HG03521 (cell line): ENCODE measurements around the gene CDCA4.

Source experiments
- ATAC-seq: cut with Tn5 transposase; IDR thresholded peaks from one replicate; pipeline ENCODE4 v1.9.1; 2021; ENCODE audit warnings: mild to moderate bottlenecking, moderate library complexity; ENCODE audit not compliant: unreplicated experiment

CDCA4 gene

GRCh38 chr14:105018414-105018813 lies 2.5 kb downstream of the CDCA4 start:
- ATAC-seq = no peak

DNA sequence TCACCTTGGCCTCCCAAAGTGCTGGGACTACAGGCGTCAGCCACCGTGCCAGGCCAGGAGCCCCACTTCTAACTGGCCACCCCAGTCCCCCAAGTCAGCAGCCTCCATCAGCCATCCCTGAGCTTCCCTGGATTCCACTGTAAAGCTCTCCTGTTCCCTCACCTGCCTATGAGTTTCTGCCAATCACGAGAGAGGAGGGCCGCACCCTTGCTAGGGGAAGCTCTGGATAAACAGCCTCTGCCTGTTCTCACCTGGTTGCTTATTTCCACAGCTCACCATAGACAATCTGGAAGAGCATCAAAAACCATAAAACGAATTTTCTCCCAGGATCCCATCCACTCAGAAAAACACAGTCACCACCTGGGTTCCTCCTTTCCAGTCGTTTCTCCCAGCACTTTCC lies 5.0 kb downstream of the CDCA4 start:
- no peak for ATAC-seq

DNA sequence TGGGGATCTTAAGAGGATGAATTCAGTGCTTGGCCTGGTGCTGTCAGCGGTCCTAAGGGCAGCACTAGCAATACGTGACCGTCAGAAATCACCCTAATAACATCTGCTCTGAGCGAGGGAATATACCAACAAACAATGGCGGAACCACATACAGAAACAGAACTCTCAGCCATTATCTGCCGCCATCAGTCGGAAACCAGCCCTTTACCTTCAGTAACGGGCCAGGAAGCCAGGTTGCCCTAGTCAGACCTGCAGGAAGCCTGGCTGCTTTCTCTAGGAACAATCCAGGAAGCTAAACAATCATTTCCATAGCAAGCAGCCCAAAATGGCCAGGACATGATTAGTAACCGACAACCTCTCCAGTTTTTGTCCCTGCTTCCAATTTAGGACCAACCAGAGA lies 5.6 kb downstream of the CDCA4 start:
- no peak for ATAC-seq

GRCh38 chr14:105014631-105015030 lies 6.3 kb downstream of the CDCA4 start:
- ATAC-seq = no peak

- ATAC-seq = no peak
Measured at GRCh38 chr14:105014032-105014431, 6.9 kb downstream of the CDCA4 start.

DNA sequence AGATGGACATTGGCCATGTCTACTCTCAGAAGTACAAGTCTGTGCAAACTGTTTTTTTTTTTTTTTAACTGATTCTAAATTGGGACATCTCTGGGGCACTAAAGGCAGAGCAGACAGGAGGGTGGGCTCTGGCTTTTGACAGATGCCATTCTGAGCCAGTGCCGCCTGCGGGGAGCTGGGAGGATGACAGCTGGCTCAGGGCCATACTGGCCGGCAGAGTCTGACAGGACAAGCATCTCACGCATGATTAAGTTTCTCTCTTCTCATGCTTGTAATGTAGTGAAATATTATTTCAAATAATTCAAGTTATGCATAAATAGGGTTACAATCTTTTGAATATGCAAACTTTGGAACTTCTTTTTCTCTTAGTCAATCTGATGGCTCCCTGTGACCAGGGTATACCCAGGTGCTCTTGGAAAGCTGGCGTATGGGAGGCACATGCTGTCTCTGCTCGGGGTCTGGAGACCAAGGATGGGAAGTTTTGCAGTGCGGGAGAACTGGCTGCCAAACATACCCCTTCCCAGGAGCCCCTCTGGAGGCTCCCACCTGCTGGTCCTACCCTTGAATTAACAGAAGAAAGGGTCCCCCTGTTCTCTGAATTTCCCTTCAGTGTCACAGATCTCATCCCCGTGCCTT lies 7.6 kb downstream of the CDCA4 start:
- no peak for ATAC-seq

GRCh38 chr14:105012171-105012985 lies 8.5 kb downstream of the CDCA4 start:
- ATAC-seq = no peak

GRCh38 chr14:105011312-105011990 lies 9.4 kb downstream of the CDCA4 start:
- ATAC-seq = no peak

- ATAC-seq = no peak
Measured at GRCh38 chr14:105010891-105011291, 10.0 kb downstream of the CDCA4 start.

DNA sequence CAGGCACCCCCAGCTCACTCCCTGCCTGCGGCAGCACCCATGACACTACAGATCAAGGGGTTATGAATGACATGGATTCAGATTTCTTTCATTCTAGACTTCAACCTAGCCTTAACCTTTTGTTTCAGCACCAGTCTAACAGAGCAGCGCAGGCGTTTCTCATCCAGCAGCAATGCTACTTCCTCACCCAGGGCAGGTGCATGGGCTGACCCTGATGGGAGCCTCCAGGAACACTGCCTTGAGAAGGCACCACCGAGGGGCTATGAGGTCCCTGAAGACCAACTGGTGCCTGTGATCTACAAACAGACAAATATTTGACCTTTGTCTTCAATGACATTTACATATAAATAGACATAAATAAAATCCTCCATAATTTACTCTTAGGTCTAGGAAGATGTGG lies 10.8 kb downstream of the CDCA4 start:
- no peak for ATAC-seq

- no peak for ATAC-seq
Measured at GRCh38 chr14:105007593-105008264, 13.2 kb downstream of the CDCA4 start.

DNA sequence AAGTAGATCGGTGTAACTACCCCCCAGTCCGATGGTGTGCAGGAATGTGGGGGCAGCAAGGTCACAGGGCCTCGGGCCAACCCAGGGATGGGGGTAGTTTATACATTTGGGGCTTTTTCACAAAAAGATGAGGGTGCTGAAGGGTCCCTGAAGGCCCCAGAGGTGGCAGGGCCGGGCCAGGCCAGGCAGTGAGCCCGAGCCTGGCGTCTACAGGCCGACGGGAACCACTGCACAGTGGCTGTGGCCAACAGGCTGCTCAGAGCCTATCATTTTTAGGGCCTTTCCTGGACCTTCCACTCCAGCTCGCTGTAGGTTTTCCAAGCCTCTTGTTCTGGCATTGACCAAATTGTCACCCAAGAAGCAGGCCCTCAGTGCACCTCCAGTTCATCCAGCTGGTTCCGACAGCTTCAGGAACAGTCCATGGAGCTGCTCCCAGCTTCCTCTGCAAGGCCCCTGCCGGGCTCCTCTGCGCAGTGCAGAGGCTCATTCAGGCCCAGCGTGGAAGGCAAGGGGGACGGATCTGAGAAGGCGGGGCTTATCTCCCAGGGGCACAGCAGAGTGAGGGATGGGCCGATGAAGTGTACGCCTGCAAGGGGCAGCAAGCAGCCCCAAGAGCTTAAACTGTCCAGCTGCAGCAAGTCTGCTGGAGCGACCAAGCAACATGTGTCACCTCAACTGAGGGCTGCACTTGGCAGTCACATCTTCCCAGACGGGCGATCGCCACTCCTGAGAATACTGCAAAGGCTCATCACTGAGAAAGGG lies 13.9 kb downstream of the CDCA4 start:
- no peak for ATAC-seq

GRCh38 chr14:105005929-105006830 lies 14.7 kb downstream of the CDCA4 start:
- no peak for ATAC-seq

DNA sequence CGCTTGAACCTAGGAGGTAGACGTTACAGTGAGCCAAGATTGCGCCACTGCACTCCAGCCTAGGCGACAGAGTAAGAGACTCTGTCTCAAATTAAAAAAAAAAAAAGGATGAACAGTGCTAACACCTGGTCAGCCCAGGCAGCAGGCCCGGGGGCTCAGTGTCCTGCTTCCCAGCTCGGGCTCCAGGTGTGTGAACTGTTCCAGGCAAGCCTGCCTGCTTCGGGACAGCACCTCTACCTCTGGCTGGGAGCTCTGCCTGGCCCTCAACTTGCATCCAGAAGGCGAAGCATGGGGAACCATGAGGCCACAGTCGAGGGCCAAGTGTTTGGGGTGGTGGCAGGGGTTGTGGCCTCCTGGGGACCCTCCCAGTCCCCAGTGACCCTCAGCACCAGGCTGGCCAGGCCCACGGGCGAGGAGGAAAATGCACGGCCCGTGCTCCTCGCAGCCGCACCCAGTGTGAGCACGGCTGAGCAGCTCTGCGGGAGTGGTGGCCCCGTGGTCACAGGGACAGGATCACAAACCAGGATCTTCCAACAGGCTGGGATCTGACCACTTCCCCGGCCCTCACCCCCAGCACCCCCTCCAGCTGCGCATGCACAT lies 15.5 kb downstream of the CDCA4 start:
- ATAC-seq = no peak

DNA sequence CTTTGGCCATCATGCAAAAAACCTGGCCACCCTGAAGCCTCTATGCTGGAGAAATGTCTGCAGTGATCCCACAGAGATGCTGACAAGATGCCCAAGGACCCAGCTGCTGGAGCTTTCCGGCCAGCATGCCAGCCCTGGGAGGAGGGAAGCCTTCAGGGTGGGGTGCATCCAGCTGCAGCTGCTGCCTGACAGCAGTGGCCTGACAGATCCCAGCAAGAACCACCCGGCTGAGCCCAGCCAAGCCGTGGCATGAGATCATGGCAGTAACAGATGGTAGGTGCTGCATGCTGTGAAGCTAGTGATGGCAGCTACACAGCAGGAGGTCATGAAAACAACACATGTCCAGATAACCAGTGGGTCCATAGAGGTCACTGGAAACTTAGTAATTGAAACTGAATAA lies 21.5 kb downstream of the CDCA4 start:
- ATAC-seq = no peak

- no peak for ATAC-seq
Measured at GRCh38 chr14:104998801-104999200, 22.1 kb downstream of the CDCA4 start.

GRCh38 chr14:104996483-104996882 lies 24.4 kb downstream of the CDCA4 start:
- ATAC-seq = no peak

DNA sequence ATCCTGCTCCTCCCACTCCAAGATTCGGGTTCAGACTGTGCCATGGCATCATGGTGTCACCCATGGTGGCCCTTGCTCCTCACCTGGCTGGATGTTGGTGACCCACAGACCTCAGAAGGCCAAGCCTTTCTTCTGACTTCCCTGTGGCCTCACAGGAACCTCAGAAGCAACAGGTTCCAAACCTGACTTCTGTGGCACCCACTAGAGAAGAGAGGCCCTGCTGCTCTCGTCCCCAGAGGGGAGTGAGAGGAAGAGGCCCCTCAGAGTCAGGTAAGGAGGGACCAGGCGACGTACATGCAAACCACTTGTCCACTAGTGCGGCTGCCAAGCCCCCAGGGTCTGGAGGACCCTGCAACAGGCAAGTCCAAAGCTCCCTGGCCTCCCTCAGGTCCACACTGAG lies 24.9 kb downstream of the CDCA4 start:
- ATAC-seq = no peak

DNA sequence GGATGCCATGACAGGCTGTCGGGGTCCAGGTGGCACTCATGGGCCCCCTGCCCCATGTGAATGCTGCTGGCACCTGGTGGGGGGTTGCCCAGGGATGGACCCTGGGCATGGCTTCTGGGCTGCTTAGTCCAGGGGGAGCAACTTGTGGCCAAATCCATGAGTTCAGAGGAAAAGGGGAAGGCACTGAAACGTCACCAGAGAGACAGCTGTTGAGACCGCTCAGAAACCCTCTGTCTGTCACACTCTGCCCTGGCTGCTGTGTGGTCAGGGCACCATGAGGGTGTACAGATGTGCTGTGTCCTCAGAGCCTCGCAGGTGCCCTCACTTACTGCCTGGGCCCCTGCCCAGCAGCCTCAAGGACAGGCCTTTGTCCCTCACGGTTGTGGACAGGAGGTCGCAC lies 25.9 kb downstream of the CDCA4 start:
- no peak for ATAC-seq
